SK-N-SH treated with all-trans-retinoic acid at 6 μM for 48 hours (cell line): ENCODE measurements around the gene PSMA5.

Experiments used
- ATAC-seq: fragments of 200-7000 bp; cut with Tn5 transposase; 3 replicates; pipeline ENCODE4 v1.9.1; 2020; ENCODE audit warnings: mild to moderate bottlenecking, moderate library complexity
- ARNTL ChIP-seq: fragments of 450-650 bp; formaldehyde crosslinking; IDR thresholded peaks from 2 replicates; pipeline ENCODE4 v1.5.0; 2020; ENCODE audit warnings: low read depth, mild to moderate bottlenecking, moderate library complexity, borderline replicate concordance
- BACH2 ChIP-seq: fragments of 250-450 bp; sonication (Bioruptor Pico); IDR thresholded peaks from 2 replicates; pipeline ENCODE4 v1.9.0; 2021; ENCODE audit warnings: mild to moderate bottlenecking, borderline replicate concordance
- CREB5 ChIP-seq: fragments of 250-450 bp; sonication (Bioruptor Pico); IDR thresholded peaks from 2 replicates; pipeline ENCODE4 v1.5.1; 2020; ENCODE audit warnings: low read depth, mild to moderate bottlenecking, moderate library complexity
- CSRNP3 ChIP-seq: fragments of 250-450 bp; sonication (Bioruptor Pico); IDR thresholded peaks from 2 replicates; pipeline ENCODE4 v1.5.1; 2021; ENCODE audit warnings: mild to moderate bottlenecking, moderate library complexity
- ESRRG ChIP-seq: fragments of 250-450 bp; sonication (Bioruptor Pico); IDR thresholded peaks from 2 replicates; pipeline ENCODE4 v1.6.1; 2021; ENCODE audit warnings: mild to moderate bottlenecking
- GLIS3 ChIP-seq: fragments of 250-450 bp; sonication (Bioruptor Pico); IDR thresholded peaks from 2 replicates; pipeline ENCODE4 v1.5.0; 2020; ENCODE audit warnings: mild to moderate bottlenecking, moderate library complexity
- ISL1 ChIP-seq: fragments of 250-450 bp; sonication (Bioruptor Pico); IDR thresholded peaks from 2 replicates; pipeline ENCODE4 v2.1.2; 2022; ENCODE audit warnings: mild to moderate bottlenecking, moderate library complexity
- OSR1 ChIP-seq: fragments of 250-450 bp; sonication (Bioruptor Pico); IDR thresholded peaks from 2 replicates; pipeline ENCODE4 v1.8.0; 2022; ENCODE audit warnings: moderate library complexity, mild to moderate bottlenecking, inconsistent platforms
- PATZ1 ChIP-seq: fragments of 250-450 bp; sonication (Bioruptor Pico); IDR thresholded peaks from 2 replicates; pipeline ENCODE4 v1.8.0; 2020; ENCODE audit warnings: mild to moderate bottlenecking, moderate library complexity, borderline replicate concordance
- POU6F1 ChIP-seq: fragments of 250-450 bp; sonication (Bioruptor Pico); IDR thresholded peaks from 2 replicates; pipeline ENCODE4 v1.8.0; 2021; ENCODE audit warnings: low read depth, mild to moderate bottlenecking, moderate library complexity, borderline replicate concordance
- PPARA ChIP-seq: fragments of 250-450 bp; sonication (Bioruptor Pico); IDR thresholded peaks from 2 replicates; pipeline ENCODE4 v1.5.0; 2020; ENCODE audit warnings: mild to moderate bottlenecking, borderline replicate concordance
- RARB ChIP-seq: fragments of 250-450 bp; sonication (Bioruptor Pico); IDR thresholded peaks from 2 replicates; pipeline ENCODE4 v1.8.0; 2021; ENCODE audit warnings: mild to moderate bottlenecking, moderate library complexity
- SNAI2 ChIP-seq: fragments of 250-450 bp; sonication (Bioruptor Pico); IDR thresholded peaks from 2 replicates; pipeline ENCODE4 v1.5.0; 2020; ENCODE audit warnings: mild to moderate bottlenecking, moderate library complexity
- TCF4 ChIP-seq: fragments of 250-450 bp; sonication (Bioruptor Pico); IDR thresholded peaks from 2 replicates; pipeline ENCODE4 v1.8.0; 2021; ENCODE audit warnings: mild to moderate bottlenecking, moderate library complexity, borderline replicate concordance
- TOX ChIP-seq: fragments of 250-450 bp; sonication (Bioruptor Pico); IDR thresholded peaks from 2 replicates; pipeline ENCODE4 v1.8.0; 2021; ENCODE audit warnings: mild to moderate bottlenecking, moderate library complexity, borderline replicate concordance
- ZC3H10 ChIP-seq: fragments of 250-450 bp; sonication (Bioruptor Pico); IDR thresholded peaks from 2 replicates; pipeline ENCODE4 v1.5.1; 2021; ENCODE audit warnings: mild to moderate bottlenecking, moderate library complexity
- ZFP3 ChIP-seq: fragments of 250-450 bp; sonication (Bioruptor Pico); IDR thresholded peaks from 2 replicates; pipeline ENCODE4 v1.5.0; 2020; ENCODE audit warnings: mild to moderate bottlenecking, moderate library complexity
- ZFP30 ChIP-seq: fragments of 450-650 bp; formaldehyde crosslinking; IDR thresholded peaks from 2 replicates; pipeline ENCODE4 v1.5.0; 2022; ENCODE audit warnings: mild to moderate bottlenecking, moderate library complexity
- ZNF565 ChIP-seq: fragments of 450-650 bp; formaldehyde crosslinking; conservative IDR thresholded peaks from 2 replicates; pipeline ENCODE4 v1.5.0; 2020; ENCODE audit warnings: low read depth, mild to moderate bottlenecking, moderate library complexity
- ZNF70 ChIP-seq: fragments of 450-650 bp; formaldehyde crosslinking; IDR thresholded peaks from 2 replicates; pipeline ENCODE4 v1.5.0; 2020; ENCODE audit warnings: mild to moderate bottlenecking, moderate library complexity
- ZNF8 ChIP-seq: fragments of 450-650 bp; formaldehyde crosslinking; IDR thresholded peaks from 2 replicates; pipeline ENCODE4 v1.5.0; 2020; ENCODE audit warnings: mild to moderate bottlenecking, moderate library complexity

Gene PSMA5

GRCh38 chr1:109466452-109467300 is 40.4 kb upstream of the PSMA5 start, which contains the start of gene SYPL2 (continued):
- TF ChIP-seq ZFP3 (CRISPR knock-in tag) (no peak), ZNF8 (CRISPR knock-in tag) (no peak), ZFP30 (no peak), ZNF565 (no peak), ARNTL (CRISPR knock-in tag) (no peak), PPARA (CRISPR knock-in tag) (no peak), SNAI2 (CRISPR knock-in tag) (no peak), CSRNP3 (no peak)

- TF ChIP-seq BACH2 (CRISPR knock-in tag) (no peak), ESRRG (CRISPR knock-in tag) (no peak), OSR1 (CRISPR knock-in tag) (no peak), PATZ1 (CRISPR knock-in tag) (no peak), TCF4 (CRISPR knock-in tag) (no peak), CSRNP3 (no peak), SNAI2 (CRISPR knock-in tag) (no peak), ISL1 (CRISPR knock-in tag) (no peak)
- no peak for ATAC-seq
Observed at GRCh38 chr1:109466125-109466451, 39.8 kb upstream of the PSMA5 start.

GRCh38 chr1:109457819-109458218 is 31.6 kb upstream of the PSMA5 start:
- ATAC-seq, result no peak
- TF ChIP-seq ISL1 (CRISPR knock-in tag), result no peak
- TF ChIP-seq CSRNP3, result no peak
- TF ChIP-seq POU6F1, result no peak
- no peak for TF ChIP-seq SNAI2 (CRISPR knock-in tag)
- TF ChIP-seq ZFP3 (CRISPR knock-in tag), result no peak
- no peak for TF ChIP-seq TOX
- no peak for TF ChIP-seq ZC3H10 (CRISPR knock-in tag)
- no peak for TF ChIP-seq RARB
- no peak for TF ChIP-seq ZNF565
- TF ChIP-seq TCF4 (CRISPR knock-in tag), result no peak
- no peak for TF ChIP-seq ZFP30

GRCh38 chr1:109454497-109455133 is 28.4 kb upstream of the PSMA5 start:
- ATAC-seq, result no peak
- TF ChIP-seq ARNTL (CRISPR knock-in tag) (no peak), ZNF70 (CRISPR knock-in tag) (no peak), ESRRG (CRISPR knock-in tag) (no peak), TOX (no peak), CSRNP3 (no peak), ZFP30 (no peak), RARB (no peak), CREB5 (no peak), ZNF565 (no peak), PATZ1 (CRISPR knock-in tag) (no peak), SNAI2 (CRISPR knock-in tag) (no peak), GLIS3 (CRISPR knock-in tag) (no peak)
